ENCODE data around the gene NR1D1. TPM values are rescaled to one million over a fixed set of nuclear protein-coding genes. Genes with fewer than 3 reads are reported as not detected.

The NR1D1 gene
- total and polyA plus RNA-seq, 9 donors: 1.7 to 5.6 (median 4.7) TPM

DNA sequence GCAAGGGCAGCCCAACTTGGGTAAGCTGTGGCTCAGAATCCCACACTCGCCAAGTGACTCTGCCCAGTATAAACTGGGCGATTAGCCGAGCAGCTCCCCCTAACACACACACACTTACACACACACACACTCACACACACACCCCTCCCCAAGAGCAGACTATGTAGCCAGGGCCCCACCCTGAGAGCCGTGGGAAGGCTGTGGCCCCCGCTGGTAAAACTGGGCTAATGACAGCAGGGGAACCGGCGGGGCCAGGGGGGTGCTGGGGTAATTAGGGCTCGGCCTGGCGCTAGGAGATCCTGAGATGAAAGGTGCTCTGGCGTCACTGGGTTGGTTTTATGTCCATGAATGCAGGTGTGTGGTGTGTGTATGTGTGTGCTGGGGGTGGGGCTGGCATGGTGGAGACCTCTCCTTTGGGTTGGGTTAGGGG lies 38.8 kb downstream of the NR1D1 start:
- WGBS (ENCODE audit: insufficient coverage): 65% methylated on average over 5 of the region's 10 CpGs
- Histone ChIP-seq H3K9me3 (replicated peaks; ENCODE audit: control insufficient read depth, low read depth, low read length) (no peaks in the 10 kb centered on the region), H3K36me3 (ENCODE audit: control insufficient read depth, insufficient read depth, low read length) (peaks cover 2% of the 10 kb centered on the region), H3K27me3 (ENCODE audit: control insufficient read depth, insufficient read depth, low read length) (no peaks in the 10 kb centered on the region), H3K4me3 (ENCODE audit: low read length) (no peak overlapping the region), H3K27ac (ENCODE audit: low read length) (no peak overlapping the region), H3K4me1 (ENCODE audit: control insufficient read depth, insufficient read depth, low read length) (peaks cover 52% of the 10 kb centered on the region)
- peak; percentile 21 for DNase-seq

DNA sequence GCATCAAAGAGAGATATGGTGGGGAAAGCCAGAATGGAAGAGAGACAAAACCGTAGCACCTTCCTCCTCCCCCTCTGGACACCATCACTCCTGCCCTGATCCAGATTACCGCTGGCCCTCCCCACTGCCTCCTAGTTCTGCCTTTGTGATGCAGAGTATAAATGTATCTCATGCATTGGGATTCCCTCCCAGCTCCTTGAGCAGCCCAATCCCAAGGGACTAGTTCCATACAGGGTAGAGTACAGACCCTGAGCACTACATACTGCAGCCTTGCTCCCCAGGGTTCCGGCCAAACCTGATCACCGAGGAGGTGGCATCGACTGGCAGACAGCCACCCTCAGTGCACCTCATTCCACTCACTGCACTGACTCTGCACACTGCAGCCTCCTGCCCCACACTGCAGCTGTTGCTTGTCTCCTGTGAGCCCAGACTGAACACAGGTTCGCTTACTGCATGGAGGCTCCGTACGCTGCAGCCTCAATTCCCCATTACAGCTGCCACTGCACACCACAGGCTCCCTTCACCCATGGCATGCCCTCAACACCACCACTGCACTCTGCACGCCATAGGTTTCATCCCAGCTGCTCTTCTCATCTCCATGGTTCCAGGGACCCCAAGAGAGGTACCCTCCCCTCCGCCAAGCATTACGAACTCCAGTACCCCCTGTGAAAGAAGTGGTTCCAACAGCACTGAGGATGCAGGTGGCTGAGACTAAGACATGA lies 39.3 kb downstream of the NR1D1 start:
- Histone ChIP-seq H3K4me1 (ENCODE audit: control insufficient read depth, insufficient read depth, low read length) (peaks cover 49% of the 10 kb centered on the region), H3K4me3 (ENCODE audit: low read length) (no peak overlapping the region), H3K9me3 (replicated peaks; ENCODE audit: control insufficient read depth, low read depth, low read length) (no peaks in the 10 kb centered on the region), H3K27ac (ENCODE audit: low read length) (no peak overlapping the region), H3K27me3 (ENCODE audit: control insufficient read depth, insufficient read depth, low read length) (no peaks in the 10 kb centered on the region), H3K36me3 (ENCODE audit: control insufficient read depth, insufficient read depth, low read length) (peaks cover 2% of the 10 kb centered on the region)
- WGBS (ENCODE audit: insufficient coverage): 53% methylated on average over 7 of the region's 11 CpGs
- no peak for DNase-seq

DNA sequence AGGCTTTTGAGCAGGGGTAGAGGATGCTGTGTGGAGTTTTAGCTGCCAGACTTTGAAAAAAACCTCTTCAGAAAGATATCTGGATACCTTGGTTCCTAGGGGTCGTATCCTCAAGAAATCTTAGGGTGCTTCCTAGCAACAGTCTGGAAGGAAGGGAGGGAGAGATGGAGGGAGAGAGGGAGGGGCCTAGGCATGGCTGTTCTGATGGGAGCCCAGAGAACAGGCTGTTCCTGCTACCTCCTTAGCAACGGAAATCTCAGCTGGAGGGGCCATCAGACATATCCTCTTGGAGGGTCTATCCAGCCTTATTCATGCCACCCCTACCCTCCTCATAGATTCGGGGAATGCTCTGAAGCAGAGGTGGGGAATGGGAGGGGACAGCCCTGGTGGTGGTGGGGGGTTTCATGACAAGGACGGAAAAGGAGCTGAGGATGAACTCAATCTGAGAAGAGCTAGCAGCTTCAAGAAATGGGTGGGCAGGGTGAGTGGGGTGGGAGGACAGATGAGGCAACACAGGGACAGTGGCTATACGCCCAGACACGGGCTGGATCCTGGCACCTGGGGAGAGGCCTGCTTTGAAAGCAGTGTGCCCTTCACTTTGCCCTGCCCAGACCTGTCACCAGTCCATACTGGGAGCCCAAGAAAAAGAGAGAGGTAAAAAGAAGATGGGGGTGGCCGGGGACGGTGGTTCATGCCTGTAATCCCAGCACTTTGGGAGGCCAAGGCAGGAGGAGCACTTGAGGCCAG lies 40.5 kb downstream of the NR1D1 start:
- no peak overlapping the region for H3K4me3 ChIP-seq (ENCODE audit: low read length)
- DNase-seq: no peak
- H3K4me1 ChIP-seq (ENCODE audit: control insufficient read depth, insufficient read depth, low read length): peaks cover 38% of the 10 kb centered on the region
- H3K9me3 ChIP-seq (replicated peaks; ENCODE audit: control insufficient read depth, low read depth, low read length): no peaks in the 10 kb centered on the region
- no peaks in the 10 kb centered on the region for H3K36me3 ChIP-seq (ENCODE audit: control insufficient read depth, insufficient read depth, low read length)
- WGBS (ENCODE audit: insufficient coverage): 59% methylated on average over 3 of the region's 8 CpGs
- H3K27me3 ChIP-seq (ENCODE audit: control insufficient read depth, insufficient read depth, low read length): no peaks in the 10 kb centered on the region
- H3K27ac ChIP-seq (ENCODE audit: low read length): no peak overlapping the region

DNA sequence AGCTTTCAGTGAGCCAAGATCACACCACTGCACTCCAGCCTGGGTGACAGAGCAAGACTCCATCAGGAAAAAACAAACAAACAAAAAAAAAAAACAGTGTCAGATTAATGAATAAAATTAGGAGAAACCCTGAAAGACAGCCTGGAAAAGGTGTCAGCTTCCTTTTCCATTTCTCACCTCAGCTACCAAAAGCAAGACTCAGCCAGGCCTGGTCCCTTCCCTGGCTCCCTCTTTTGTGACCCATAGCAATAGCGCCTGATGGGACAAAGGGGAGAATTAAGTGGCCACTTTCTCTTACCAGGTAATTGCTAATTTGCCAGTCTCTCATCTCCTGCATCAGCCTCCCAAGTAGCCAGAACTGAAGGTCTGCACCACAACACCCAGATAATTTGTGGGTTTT lies 41.5 kb downstream of the NR1D1 start:
- Histone ChIP-seq H3K27me3 (ENCODE audit: control insufficient read depth, insufficient read depth, low read length) (no peaks in the 10 kb centered on the region), H3K4me1 (ENCODE audit: control insufficient read depth, insufficient read depth, low read length) (peaks cover 30% of the 10 kb centered on the region), H3K9me3 (replicated peaks; ENCODE audit: control insufficient read depth, low read depth, low read length) (no peaks in the 10 kb centered on the region), H3K27ac (ENCODE audit: low read length) (peak overlapping the region; percentile 38), H3K4me3 (ENCODE audit: low read length) (no peak overlapping the region), H3K36me3 (ENCODE audit: control insufficient read depth, insufficient read depth, low read length) (no peaks in the 10 kb centered on the region)
- no peak for DNase-seq
- no CpG with 5 or more reads among the region's 1 CpG for WGBS (ENCODE audit: insufficient coverage)

DNA sequence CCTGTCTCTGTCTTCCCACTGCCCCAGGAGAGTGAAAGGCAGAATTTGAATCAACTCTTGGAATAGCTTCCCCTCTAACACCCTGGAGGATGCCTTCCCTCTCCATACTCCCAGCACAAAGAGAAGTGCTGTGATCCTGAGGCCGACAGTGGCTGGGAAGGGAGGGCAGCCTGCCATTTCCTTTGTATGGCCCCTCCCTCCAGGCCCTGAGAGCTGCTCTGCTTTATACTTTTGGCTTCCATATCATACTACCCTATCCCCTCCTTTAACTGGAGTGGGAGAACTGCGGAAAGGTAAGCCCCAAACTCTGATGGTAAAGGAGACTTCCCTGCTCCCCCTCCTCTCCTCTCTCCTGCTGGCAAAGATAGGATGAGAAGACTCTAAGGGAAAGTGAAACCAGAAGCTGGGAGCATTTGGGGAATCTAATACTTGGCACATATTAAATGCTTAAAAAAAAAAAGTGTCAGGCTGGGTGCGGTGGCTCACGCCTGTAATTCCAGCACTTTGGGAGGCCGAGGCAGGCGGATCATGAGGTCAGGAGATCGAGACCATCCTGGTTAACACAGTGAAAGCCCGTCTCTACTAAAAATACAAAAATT lies 42.1 kb downstream of the NR1D1 start:
- Histone ChIP-seq H3K36me3 (ENCODE audit: control insufficient read depth, insufficient read depth, low read length) (peaks cover under 1% of the 10 kb centered on the region), H3K27ac (ENCODE audit: low read length) (peak overlapping the region; percentile 60), H3K27me3 (ENCODE audit: control insufficient read depth, insufficient read depth, low read length) (no peaks in the 10 kb centered on the region), H3K9me3 (replicated peaks; ENCODE audit: control insufficient read depth, low read depth, low read length) (no peaks in the 10 kb centered on the region), H3K4me3 (ENCODE audit: low read length) (no peak overlapping the region), H3K4me1 (ENCODE audit: control insufficient read depth, insufficient read depth, low read length) (peaks cover 31% of the 10 kb centered on the region)
- DNase-seq: peak; percentile 87
- no CpG with 5 or more reads among the region's 8 CpGs for WGBS (ENCODE audit: insufficient coverage)

DNA sequence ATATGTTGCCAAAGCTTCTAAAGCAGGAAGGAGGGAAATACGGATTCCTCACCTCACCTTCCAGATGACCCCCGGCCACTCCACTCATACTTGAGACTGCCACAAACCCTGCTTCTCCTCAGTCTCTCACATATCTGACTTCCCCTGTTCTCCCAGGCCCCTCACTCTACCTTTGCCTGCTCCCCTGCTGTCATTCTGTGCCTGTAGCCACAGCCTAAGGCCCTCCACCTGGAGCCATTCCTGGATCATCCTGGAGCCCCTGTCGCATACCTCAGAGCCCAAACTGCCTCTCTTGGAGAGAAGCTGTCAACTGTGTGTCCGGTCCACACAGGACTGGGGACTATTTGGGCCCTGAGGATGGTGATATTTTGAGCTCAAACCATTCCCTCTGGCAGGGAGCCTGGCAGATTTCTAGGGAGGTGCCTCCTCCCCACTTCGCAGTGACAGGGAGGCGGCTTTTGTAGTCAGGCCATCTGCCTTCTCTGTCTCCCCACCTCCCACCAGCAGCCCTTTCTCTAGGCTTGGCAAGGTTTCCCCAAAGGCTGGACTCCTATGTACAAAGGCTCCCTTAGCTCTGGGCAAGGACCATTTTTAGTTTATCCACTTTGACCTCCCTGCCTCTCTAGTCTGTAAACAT lies 43.9 kb downstream of the NR1D1 start:
- Histone ChIP-seq H3K36me3 (ENCODE audit: control insufficient read depth, insufficient read depth, low read length) (peaks cover 15% of the 10 kb centered on the region), H3K4me1 (ENCODE audit: control insufficient read depth, insufficient read depth, low read length) (peaks cover 24% of the 10 kb centered on the region), H3K27me3 (ENCODE audit: control insufficient read depth, insufficient read depth, low read length) (no peaks in the 10 kb centered on the region), H3K9me3 (replicated peaks; ENCODE audit: control insufficient read depth, low read depth, low read length) (no peaks in the 10 kb centered on the region), H3K4me3 (ENCODE audit: low read length) (no peak overlapping the region), H3K27ac (ENCODE audit: low read length) (no peak overlapping the region)
- DNase-seq: no peak
- WGBS (ENCODE audit: insufficient coverage): 74% methylated on average over 3 of the region's 6 CpGs

Other genes starting within 250 kb of the NR1D1 start
- 0.18 TPM for gene IKZF3, start 236.3 kb downstream of the NR1D1 start, total RNA-seq
- under 1 TPM; 0.09 to 0.38 (median 0.15) TPM for gene IKZF3, start 236.3 kb downstream of the NR1D1 start, polyA plus RNA-seq (ENCODE audit: insufficient read depth in 1 of 8, insufficient read length in 8 of 8, low replicate concordance in 1 of 8)
- gene ZPBP2, start 232.4 kb downstream of the NR1D1 start, total RNA-seq: not detected
- under 1 TPM in 1 of 8 donors, not detected in 7; 0.09 TPM for gene ZPBP2, start 232.4 kb downstream of the NR1D1 start, polyA plus RNA-seq (ENCODE audit: insufficient read depth in 1 of 8, insufficient read length in 8 of 8, low replicate concordance in 1 of 8)
- gene GSDMB, start 182.0 kb downstream of the NR1D1 start, total RNA-seq: 5.2 TPM
- 10 to 100 TPM in 3 of 8 donors, 1 to 10 TPM in 5; 3.9 to 13.7 (median 8.6) TPM for gene GSDMB, start 182.0 kb downstream of the NR1D1 start, polyA plus RNA-seq (ENCODE audit: insufficient read depth in 1 of 8, insufficient read length in 8 of 8, low replicate concordance in 1 of 8)
- gene ORMDL3, start 173.0 kb downstream of the NR1D1 start, total RNA-seq: 55.6 TPM
- 10 to 100 TPM; 32.7 to 49.8 (median 37.6) TPM for gene ORMDL3, start 173.0 kb downstream of the NR1D1 start, polyA plus RNA-seq (ENCODE audit: insufficient read depth in 1 of 8, insufficient read length in 8 of 8, low replicate concordance in 1 of 8)
- gene LRRC3C, start 172.9 kb downstream of the NR1D1 start, total RNA-seq: not detected
- gene LRRC3C, start 172.9 kb downstream of the NR1D1 start, polyA plus RNA-seq (ENCODE audit: insufficient read depth in 1 of 8, insufficient read length in 8 of 8, low replicate concordance in 1 of 8): under 1 TPM in 1 of 8 donors, not detected in 7; 0.18 TPM
- 0.22 TPM for gene GSDMA, start 137.6 kb downstream of the NR1D1 start, total RNA-seq
- under 1 TPM in 7 of 8 donors, not detected in 1; 0.09 to 0.24 (median 0.16) TPM for gene GSDMA, start 137.6 kb downstream of the NR1D1 start, polyA plus RNA-seq (ENCODE audit: insufficient read depth in 1 of 8, insufficient read length in 8 of 8, low replicate concordance in 1 of 8)
- 67.6 TPM for gene PSMD3, start 119.8 kb downstream of the NR1D1 start, total RNA-seq
- gene PSMD3, start 119.8 kb downstream of the NR1D1 start, polyA plus RNA-seq (ENCODE audit: insufficient read depth in 1 of 8, insufficient read length in 8 of 8, low replicate concordance in 1 of 8): 100 to 1,000 TPM in 1 of 8 donors, 10 to 100 TPM in 7; 85.5 to 110 (median 95.0) TPM
- 0.13 TPM for gene CSF3, start 85.1 kb downstream of the NR1D1 start, total RNA-seq
- under 1 TPM in 7 of 8 donors, not detected in 1; 0.09 to 0.54 (median 0.20) TPM for gene CSF3, start 85.1 kb downstream of the NR1D1 start, polyA plus RNA-seq (ENCODE audit: insufficient read depth in 1 of 8, insufficient read length in 8 of 8, low replicate concordance in 1 of 8)
- 29.3 TPM for gene MED24, start 46.2 kb downstream of the NR1D1 start, total RNA-seq
- 10 to 100 TPM; 56.1 to 80.7 (median 67.1) TPM for gene MED24, start 46.2 kb downstream of the NR1D1 start, polyA plus RNA-seq (ENCODE audit: insufficient read depth in 1 of 8, insufficient read length in 8 of 8, low replicate concordance in 1 of 8)
- 57.3 TPM for gene THRA, start 37.6 kb downstream of the NR1D1 start, total RNA-seq
- 10 to 100 TPM; 58.3 to 75.2 (median 66.2) TPM for gene THRA, start 37.6 kb downstream of the NR1D1 start, polyA plus RNA-seq (ENCODE audit: insufficient read depth in 1 of 8, insufficient read length in 8 of 8, low replicate concordance in 1 of 8)
- gene MSL1, start 21.4 kb upstream of the NR1D1 start, total RNA-seq: 81.7 TPM
- 100 to 1,000 TPM in 6 of 8 donors, 10 to 100 TPM in 2; 94.0 to 124 (median 105) TPM for gene MSL1, start 21.4 kb upstream of the NR1D1 start, polyA plus RNA-seq (ENCODE audit: insufficient read depth in 1 of 8, insufficient read length in 8 of 8, low replicate concordance in 1 of 8)
- gene CASC3, start 39.9 kb upstream of the NR1D1 start, total RNA-seq: 35.0 TPM
- 10 to 100 TPM; 53.5 to 69.7 (median 59.5) TPM for gene CASC3, start 39.9 kb upstream of the NR1D1 start, polyA plus RNA-seq (ENCODE audit: insufficient read depth in 1 of 8, insufficient read length in 8 of 8, low replicate concordance in 1 of 8)
- gene RAPGEFL1, start 76.9 kb upstream of the NR1D1 start, total RNA-seq: 2.4 TPM
- gene RAPGEFL1, start 76.9 kb upstream of the NR1D1 start, polyA plus RNA-seq (ENCODE audit: insufficient read depth in 1 of 8, insufficient read length in 8 of 8, low replicate concordance in 1 of 8): 10 to 100 TPM in 1 of 8 donors, 1 to 10 TPM in 7; 5.2 to 10.3 (median 6.5) TPM
- gene WIPF2, start 118.7 kb upstream of the NR1D1 start, total RNA-seq: 4.6 TPM
- 10 to 100 TPM; 11.0 to 18.0 (median 14.6) TPM for gene WIPF2, start 118.7 kb upstream of the NR1D1 start, polyA plus RNA-seq (ENCODE audit: insufficient read depth in 1 of 8, insufficient read length in 8 of 8, low replicate concordance in 1 of 8)
- 8.2 TPM for gene CDC6, start 187.3 kb upstream of the NR1D1 start, total RNA-seq
- gene CDC6, start 187.3 kb upstream of the NR1D1 start, polyA plus RNA-seq (ENCODE audit: insufficient read depth in 1 of 8, insufficient read length in 8 of 8, low replicate concordance in 1 of 8): 10 to 100 TPM in 6 of 8 donors, 1 to 10 TPM in 2; 8.9 to 17.0 (median 12.0) TPM
- gene RARA, start 208.6 kb upstream of the NR1D1 start, total RNA-seq: 28.2 TPM
- gene RARA, start 208.6 kb upstream of the NR1D1 start, polyA plus RNA-seq (ENCODE audit: insufficient read depth in 1 of 8, insufficient read length in 8 of 8, low replicate concordance in 1 of 8): 10 to 100 TPM; 53.3 to 77.2 (median 66.1) TPM